Measurements from ENCODE around the gene RIPPLY2.

Gene RIPPLY2

DNA sequence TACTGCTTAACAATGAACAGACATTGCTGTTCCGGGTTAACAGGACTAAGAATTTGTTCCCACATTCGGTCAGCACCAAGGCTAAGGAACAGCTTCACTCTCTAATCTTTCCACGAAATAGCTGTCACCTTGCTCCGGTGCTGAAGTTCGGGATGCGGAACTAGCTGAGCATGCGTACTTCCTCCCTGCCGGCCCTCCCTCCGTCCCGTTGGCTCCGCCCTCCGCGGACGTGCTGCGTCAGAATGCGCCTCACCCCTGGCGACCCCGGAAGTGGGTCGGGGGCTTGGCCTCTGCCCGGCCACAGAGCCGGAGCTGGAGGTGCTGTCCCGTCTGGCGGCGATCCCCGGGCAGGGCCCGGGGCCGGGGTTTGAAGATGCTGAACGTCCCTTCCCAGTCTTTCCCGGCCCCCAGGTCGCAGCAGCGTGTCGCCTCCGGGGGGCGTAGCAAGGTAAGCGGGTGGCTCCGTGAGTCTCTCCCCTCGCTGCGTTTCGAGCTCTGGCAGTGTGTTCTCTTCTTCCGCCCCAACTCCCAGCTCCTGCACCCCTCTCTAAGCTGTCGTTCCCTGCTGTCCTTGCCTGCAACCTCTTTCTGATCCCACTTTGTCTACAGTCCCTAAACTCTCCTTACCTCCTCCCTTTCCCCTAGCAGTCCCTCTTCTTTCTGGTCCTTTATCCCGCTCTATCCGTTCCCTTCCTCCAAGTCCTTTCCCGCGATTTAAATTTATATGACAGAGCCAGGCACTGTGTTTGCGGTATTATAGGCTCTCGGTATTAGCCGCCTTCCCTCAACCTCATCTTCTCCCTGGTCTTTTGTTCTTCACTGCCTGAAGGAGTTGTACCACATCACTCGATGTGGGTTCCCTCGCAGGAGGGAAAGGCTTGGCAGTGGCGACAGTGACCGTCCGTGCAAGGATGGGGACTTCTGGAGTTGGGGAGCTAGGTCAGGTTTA is 6.5 kb downstream of the RIPPLY2 start, which contains the start of gene CYB5R4:
TSS of gene CYB5R4 (plus strand) at position 280 of the 949 bp plus-strand sequence. CDS start at position 374, 94 bp downstream.
- in situ Hi-C loops (cut with MboI; ENCODE audit: low sequenced_read_pairs), result no loop called here

DNA sequence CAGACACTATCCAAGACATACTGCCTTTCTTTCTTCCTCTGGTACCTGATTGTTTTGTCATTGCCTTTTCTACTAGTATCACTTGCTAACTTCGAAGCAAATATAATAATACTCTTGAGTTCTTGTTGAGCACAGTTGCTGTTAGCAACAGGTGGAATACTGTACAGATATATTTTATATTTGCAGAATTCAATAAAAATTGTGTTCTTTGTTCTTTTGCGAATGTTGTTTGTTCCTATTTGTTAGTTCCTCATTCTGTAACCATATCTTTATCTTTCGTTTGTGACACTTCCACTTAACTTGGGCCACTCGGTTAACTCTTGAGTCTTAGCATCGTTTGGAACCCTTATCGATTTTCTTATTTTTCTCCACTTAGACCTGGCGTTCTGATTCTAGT is 7.2 kb downstream of the RIPPLY2 start:
- in situ Hi-C loops (cut with MboI; ENCODE audit: low sequenced_read_pairs), result no loop called here

DNA sequence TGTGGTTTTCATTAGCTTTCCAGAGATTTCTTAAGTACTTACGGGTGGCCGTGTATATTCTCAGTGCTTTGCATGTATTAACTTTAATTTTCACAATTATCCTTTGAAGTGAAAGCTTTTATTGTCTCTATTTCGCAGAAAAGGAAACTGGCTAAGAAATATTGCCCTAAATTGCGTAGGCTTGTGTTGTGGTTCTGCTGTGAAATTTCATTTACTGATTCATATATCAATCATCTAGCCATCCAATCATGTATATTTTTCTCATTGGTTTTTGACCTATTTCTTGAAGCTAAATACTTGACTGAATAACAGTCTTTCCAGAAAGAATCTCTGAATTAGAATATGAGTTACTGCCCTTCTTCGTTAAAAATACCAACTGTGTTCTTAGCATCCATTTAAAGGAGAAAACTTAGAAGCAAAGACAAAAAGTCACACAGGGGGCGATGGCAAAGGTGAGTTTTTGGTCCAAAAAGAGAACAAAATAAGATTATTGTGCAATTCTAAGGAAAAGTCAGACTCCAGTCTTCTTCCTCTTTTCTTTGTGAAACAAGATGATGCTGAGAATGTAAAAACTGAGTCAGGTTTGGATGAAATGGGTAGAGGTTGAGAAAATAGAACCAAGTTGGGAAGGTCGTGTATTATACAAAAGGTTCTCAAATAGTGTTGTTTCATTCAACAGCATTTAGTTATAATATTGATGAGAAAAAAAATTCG is 7.8 kb downstream of the RIPPLY2 start:
- in situ Hi-C loops (cut with MboI; ENCODE audit: low sequenced_read_pairs), result no loop called here

DNA sequence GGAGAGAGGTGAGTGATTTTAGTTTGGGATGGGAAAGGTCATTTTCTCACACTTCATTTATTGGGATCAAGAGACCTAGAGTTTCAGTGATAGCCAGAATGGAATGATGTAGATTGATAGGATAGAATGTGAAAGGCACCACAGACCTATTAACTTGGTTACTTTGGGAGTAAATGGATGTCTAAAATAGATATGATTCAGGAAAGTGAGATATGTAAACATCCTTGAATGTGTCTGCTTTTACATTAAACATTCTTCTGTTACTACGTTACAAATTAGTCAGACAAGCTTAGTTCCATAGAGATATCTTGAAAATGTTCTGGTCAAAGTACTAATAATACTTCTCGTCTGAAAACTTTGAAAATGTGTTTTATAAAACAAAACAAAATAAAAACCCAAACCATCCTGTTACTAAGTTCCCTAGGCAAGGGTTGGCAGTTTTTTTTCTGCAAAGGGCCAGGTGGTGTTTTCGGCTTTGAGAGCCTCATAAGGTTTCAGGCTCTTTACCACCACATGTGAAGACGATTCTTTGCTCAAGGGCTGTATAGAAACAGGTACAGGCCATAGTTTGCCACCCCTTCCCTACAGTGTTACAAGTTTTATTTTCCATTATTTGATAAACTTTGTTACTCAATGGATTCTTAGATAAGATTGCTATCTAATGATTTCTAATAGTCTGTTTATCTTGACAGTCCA is 9.8 kb downstream of the RIPPLY2 start:
- in situ Hi-C loops (cut with MboI; ENCODE audit: low sequenced_read_pairs), result no loop called here

DNA sequence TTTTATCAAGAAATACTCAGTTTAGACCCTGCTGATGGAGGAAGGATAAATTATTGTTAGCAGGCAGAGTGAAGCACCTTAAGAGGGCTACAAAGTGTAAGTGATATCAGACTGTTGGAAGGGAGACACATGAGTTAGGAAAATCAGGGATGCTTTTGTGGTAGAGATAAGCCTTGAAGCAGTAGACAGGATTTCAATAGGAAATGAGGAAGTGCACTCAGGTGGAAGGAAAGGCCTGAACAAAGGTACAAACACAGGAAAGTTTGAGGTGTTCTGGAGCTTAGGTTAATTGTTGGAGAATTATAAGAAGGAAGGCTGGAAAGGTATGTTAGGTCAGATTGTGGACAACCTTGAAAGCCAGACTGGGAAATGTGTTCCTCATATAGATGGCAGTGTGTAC is 13.9 kb downstream of the RIPPLY2 start:
- in situ Hi-C loops (cut with MboI; ENCODE audit: low sequenced_read_pairs), result no loop called here

DNA sequence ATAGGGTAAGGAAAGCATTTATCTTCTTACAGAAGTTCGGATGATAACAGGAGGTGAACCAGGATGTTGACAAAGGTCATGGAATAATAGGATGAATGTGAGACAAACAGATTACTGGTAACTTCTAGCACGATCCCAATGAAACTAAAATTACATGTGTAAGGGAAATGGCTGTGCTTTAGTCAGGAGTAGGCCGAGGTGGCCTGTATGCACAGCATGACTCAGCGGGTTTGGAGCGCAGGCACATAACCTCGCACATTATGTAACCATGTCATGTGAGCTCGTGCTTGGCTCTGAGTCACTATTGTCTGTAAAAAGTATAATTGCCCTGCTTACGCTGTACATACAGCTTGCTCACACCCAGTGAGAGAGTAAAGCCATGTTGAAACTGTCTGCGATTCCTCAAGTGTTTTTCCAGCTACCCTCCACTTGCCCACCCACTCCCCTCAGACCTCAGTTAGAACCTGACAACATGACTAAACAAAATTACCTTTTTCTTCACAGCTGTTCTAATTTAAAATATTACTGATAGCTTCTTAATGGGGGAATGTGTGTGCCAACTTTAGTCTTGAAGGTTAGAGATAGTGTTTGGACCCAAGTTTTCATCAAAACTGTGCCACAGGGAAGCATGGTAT is 14.5 kb downstream of the RIPPLY2 start:
- in situ Hi-C loops (cut with MboI; ENCODE audit: low sequenced_read_pairs), result no loop called here

DNA sequence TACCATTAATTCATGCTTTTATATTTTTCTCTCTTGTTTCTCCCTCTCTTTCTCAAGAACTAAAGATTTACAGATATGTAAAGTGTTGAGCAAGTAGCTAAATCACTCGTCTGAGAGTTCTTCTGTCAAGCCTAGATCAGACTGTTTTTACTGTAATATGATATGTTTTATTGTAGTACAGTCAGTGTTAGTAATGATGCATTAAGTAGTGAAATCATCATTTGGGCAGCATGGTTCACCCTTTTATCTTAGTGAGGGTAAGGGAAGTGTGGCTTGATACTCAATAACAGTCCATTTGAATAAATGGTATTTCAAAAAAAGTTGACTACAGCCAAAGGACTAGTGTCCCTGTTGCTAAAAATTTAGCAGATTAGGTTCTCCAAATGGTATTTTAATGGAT is 15.5 kb downstream of the RIPPLY2 start:
- in situ Hi-C loops (cut with MboI; ENCODE audit: low sequenced_read_pairs), result no loop called here

DNA sequence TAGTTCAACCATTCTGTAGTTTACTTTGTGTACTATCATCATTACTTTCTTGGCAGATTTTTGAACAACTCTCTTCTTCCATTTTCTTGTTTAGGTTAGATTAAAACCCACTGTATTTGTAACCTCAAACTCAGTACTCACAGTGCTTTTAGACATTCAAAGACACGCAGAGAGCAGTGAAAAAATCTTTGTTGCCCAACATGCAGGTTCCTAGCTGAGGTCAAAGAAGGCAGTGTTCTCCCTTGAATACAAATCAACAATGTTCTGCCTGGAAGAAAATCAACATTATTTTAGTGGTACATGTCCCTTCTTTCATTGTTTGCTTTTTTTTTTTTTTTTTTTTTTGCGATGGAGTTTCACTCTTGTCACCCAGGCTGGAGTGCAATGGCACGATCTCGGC is 17.5 kb downstream of the RIPPLY2 start:
- in situ Hi-C loops (cut with MboI; ENCODE audit: low sequenced_read_pairs), result no loop called here

DNA sequence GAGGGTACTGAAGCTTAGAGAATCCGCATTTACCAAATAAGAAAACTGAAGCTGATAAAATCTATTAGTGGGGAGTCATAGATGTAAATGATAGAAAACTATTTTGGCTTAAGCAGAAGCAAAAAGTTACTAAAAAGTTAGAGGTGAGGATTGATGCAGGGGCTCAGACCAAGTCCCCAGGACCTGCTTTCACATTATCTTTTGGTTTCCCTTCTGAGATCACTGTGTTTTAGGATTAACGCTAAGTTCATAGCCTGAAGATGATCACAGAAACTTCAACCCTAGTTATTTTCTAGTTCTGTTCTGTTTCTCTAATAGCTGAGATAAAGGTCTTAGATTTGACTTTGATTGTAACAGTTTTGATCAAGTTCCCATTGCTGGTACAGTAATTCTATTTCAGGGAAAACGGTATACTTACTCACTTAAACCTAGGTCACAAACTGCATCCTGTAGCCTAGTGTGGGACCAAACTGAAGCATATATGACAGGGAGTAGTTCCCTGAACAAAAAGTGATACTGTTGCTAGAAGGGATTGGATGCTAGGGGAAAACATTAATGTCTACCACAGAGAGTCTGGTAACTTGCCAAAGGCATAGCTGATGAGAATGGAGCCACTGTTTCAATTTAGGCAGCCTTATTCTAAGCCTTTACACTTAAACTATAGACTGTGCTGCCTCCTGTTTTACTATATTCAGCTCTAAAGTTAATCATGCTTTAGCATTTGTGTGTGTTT is 19.4 kb downstream of the RIPPLY2 start:
- in situ Hi-C loops (cut with MboI; ENCODE audit: low sequenced_read_pairs), result no loop called here

DNA sequence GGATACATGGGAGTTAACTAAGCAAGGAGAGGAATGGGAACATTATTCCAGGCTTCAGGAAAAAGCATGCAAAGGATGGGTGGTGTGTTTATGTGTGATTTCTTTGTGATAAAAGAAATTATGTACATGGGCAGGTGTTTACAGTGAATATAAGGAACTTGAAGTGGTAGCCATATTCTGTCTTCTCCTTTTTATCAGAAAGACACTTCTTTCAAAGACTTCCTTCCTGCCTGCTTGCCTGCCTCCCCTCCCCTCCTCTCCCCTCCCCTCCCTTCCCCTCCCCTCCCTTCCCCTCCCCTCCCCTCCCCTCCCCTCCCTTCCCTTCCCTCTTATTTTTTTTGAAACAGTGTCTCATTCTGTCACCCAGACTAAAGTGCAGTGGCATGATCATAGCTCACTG is 20.7 kb downstream of the RIPPLY2 start:
- in situ Hi-C loops (cut with MboI; ENCODE audit: low sequenced_read_pairs), result no loop called here

DNA sequence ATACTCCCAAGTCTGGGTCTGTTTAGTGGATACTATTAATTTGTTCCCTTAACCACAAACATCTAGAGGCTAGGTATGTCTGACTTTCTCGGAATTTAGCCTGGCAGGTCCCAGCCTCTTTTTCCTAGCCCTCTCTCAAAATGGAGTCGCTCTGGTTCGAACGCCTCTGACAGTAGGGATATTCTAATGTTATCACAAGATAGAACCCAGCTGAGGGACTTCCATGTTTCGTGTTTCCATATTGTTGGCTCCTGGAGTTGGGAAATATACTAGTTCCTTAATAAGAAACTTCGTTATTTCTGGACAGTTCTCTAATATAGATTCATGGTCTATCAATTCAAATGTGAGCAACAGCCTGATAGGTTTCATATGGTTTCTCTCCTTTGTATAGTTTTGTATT is 22.7 kb downstream of the RIPPLY2 start:
- in situ Hi-C loops (cut with MboI; ENCODE audit: low sequenced_read_pairs), result loop anchor here (25.0 kb wide), 1 partner anchor 336 kb away; no protein-coding TSS in a partner anchor

DNA sequence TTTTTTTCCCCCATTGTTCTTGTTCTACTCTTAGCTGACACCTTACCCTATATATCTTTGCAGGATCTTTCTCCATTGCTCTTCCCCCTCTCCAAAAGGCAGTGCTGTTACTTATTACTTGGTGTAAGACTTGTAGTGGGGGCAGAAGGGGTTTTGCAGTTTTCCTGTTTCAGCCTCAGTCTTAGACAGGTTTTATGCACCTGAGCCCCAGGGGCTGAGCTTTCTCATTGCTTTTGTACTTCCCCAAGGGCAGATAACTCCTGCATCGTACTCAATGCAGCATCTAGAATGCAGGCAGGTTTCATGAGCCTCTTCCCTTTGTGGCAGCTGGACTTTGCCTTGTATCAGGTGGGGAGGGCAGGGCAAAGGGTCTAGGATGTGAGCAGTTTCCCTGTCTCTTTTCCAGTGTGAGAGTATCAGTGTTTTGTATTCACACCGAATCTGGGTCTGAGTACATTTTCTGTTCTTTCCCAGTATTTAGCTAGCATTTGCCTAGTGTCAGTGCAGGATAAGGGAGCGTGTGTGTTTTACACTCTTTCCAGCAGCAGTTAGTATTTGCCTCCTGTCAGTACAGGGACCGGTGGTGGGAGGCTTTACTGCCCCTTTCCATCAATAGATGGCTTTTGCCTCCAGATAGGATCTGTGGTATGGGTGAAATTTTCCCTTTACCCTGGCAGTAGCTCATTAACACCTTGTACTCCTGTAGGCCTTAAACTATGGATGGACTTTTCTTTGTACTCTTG is 25.9 kb downstream of the RIPPLY2 start:
- in situ Hi-C loops (cut with MboI; ENCODE audit: low sequenced_read_pairs), result loop anchor here (25.0 kb wide), 1 partner anchor 333 kb away; no protein-coding TSS in a partner anchor

DNA sequence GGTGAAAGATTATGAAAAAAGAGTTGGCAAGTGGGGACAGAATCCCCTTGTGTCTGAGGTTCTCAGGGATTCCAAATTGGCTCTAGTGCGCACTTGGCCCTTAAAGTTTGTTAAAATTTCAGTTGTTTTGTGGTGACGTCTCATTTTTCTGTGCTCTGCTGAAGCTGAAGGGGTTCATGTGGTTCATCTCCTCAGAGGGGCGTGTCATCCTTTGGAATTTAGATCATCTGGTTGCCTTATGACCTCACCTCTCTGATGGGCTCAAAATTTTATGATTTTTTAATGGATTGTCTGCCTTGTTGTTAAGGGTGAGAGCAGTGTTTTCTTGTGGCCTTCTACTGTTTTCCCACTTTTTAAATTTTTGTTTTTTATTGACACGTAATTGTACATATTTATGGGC is 26.6 kb downstream of the RIPPLY2 start:
- in situ Hi-C loops (cut with MboI; ENCODE audit: low sequenced_read_pairs), result loop anchor here (25.0 kb wide), 1 partner anchor 333 kb away; no protein-coding TSS in a partner anchor

DNA sequence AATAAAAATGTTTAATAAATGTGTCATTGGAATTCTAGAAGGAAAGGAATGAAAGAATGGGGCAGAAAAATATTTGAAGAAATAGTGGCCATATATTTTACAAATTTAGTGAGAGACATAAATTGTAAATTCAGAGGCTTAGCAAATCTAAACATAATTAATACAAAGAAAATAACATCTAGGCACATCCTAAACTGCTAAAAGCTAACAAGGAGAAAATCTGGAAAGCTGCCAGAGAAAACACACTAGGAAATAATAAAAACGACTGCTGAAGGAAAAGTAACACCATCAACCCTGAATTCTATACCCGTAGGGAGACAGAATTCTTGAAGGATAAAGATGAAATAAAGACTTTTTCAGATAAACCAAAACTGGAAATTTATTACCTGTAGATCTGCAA is 30.1 kb downstream of the RIPPLY2 start:
- in situ Hi-C loops (cut with MboI; ENCODE audit: low sequenced_read_pairs), result loop anchor here (25.0 kb wide), 1 partner anchor 329 kb away; no protein-coding TSS in a partner anchor

DNA sequence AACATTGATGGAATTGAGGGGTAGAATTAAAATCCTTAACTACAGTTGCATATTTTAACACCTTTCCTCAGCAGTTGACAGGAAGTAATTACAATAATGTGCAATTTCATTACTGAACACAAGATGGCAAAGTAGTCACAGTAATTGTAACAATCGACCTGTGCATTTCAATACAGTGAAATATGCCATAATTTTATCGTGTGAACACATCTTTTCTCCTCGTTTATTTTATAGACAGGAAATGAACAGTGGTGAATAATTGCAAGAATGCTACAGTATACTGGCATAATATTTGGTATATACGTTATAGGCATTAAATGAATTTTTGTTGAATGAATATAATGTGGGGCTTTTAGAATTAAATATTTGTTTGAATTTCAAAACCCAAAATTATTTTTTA is 31.4 kb downstream of the RIPPLY2 start:
- in situ Hi-C loops (cut with MboI; ENCODE audit: low sequenced_read_pairs), result loop anchor here (25.0 kb wide), 1 partner anchor 328 kb away; no protein-coding TSS in a partner anchor

DNA sequence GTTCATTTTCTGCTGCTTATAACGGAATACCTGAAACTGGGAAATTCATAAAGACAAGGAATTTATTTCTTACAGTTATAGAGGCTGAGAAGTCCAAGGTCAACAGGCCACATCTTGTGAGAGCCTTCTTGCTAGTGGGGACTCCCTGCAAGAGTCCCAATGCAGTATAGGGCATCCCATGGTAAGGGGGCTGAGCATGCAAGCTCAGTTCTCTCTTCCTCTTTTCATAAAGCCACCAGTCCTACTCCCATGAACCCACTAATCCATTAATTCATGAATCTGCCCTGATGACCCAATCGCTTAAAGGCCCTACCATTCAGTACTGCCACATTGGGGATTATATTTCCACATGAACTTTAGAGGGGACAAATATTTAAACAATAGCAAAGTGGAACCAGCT is 32.8 kb downstream of the RIPPLY2 start:
- in situ Hi-C loops (cut with MboI; ENCODE audit: low sequenced_read_pairs), result loop anchor here (25.0 kb wide), 1 partner anchor 326 kb away; no protein-coding TSS in a partner anchor

DNA sequence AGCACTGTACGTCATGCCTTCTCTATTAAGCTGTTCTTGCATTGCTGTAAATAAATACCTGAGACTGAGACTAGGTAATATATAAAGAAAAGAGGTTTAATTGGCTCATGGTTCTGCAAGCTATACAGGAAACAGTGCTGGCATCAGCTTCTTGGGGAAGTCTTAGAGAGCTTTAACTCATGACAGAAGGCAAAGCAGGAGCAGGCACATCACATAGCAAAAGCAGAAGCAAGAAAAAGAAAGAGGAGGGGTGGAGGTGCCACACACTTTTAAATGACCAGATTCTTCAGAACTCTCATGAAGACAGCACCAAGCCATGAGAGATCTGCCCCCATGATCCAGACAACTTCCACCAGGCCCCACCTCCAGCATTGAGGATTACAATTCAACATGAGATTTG is 36.5 kb downstream of the RIPPLY2 start:
- in situ Hi-C loops (cut with MboI; ENCODE audit: low sequenced_read_pairs), result loop anchor here (25.0 kb wide), 1 partner anchor 323 kb away; no protein-coding TSS in a partner anchor

DNA sequence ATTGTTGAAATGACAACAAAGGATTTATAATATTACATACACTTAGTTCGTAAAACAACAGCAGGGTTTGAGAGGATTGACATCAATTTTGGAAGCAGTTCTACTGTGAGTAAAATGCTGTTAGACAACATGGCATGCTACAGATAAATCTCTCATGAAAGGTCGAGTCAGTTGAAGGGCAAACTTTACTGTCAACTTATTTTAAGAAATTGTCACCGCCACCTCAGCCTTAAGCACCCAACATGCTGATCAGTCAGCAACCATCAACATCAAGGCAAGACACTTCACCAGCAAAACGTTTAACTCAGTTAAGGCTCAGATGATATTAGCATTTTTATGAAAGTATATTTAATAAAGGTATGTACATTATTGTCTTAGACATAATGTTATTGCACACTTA is 37.4 kb downstream of the RIPPLY2 start:
- in situ Hi-C loops (cut with MboI; ENCODE audit: low sequenced_read_pairs), result loop anchor here (25.0 kb wide), 1 partner anchor 322 kb away; no protein-coding TSS in a partner anchor

DNA sequence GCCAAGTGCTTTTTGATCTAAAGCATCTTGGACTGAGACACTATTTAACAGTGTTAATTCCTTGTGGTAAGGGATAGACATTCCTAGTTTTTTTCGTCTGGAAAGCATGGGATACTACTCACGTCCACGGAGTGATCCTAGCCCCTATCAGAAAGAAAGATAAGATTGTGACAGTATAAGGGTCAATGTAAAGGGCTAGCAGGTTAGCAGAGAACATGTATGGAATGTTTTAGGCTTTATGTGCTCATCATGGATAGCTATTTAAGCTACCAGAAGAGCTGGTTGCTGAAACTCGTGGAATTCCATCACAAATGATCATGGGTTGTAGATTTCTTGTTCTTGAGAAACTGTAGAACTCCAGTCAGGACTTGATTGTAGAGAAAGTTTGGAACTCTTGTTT is 38.4 kb downstream of the RIPPLY2 start:
- in situ Hi-C loops (cut with MboI; ENCODE audit: low sequenced_read_pairs), result loop anchor here (25.0 kb wide), 1 partner anchor 321 kb away; no protein-coding TSS in a partner anchor
